ENCODE results near the gene FRMD5.

Gene FRMD5

GRCh38 chr15:43942194-43942593, 252.9 kb downstream of the FRMD5 start:
- no peak for TF ChIP-seq CTCF (IDR thresholded peaks at IDR 0.05)

- no peak for TF ChIP-seq CTCF (IDR thresholded peaks at IDR 0.05)
These were observed 253.5 kb downstream of the FRMD5 start for GRCh38 chr15:43941555-43941954.

GRCh38 chr15:43941071-43941470, 254.0 kb downstream of the FRMD5 start:
- TF ChIP-seq CTCF (IDR thresholded peaks at IDR 0.05), result no peak

GRCh38 chr15:43939070-43939469, 256.0 kb downstream of the FRMD5 start:
- TF ChIP-seq CTCF (IDR thresholded peaks at IDR 0.05), result peak; percentile 64

- no peak for TF ChIP-seq CTCF (IDR thresholded peaks at IDR 0.05)
These were observed 260.6 kb downstream of the FRMD5 start for GRCh38 chr15:43934480-43934879.

GRCh38 chr15:43932907-43933306, 262.2 kb downstream of the FRMD5 start:
- no peak for TF ChIP-seq CTCF (IDR thresholded peaks at IDR 0.05)

GRCh38 chr15:43931790-43932435, 263.2 kb downstream of the FRMD5 start:
- no peak for TF ChIP-seq CTCF (IDR thresholded peaks at IDR 0.05)

- no peak for TF ChIP-seq CTCF (IDR thresholded peaks at IDR 0.05)
These were observed 264.0 kb downstream of the FRMD5 start for GRCh38 chr15:43931119-43931518.
